Neural progenitor cell (in vitro differentiated cells): Measurements from ENCODE around the gene LIMK2.

ENCODE experiments used
- EZH2 ChIP-seq: fragments of 200-600 bp; sonication (generic); IDR thresholded peaks from 2 replicates; pipeline ENCODE4 v1.6.1; 2017; ENCODE audit warnings: antibody characterized with exemption, mild to moderate bottlenecking, moderate library complexity
- EZH2phosphoT487 ChIP-seq: fragments of 200-600 bp; sonication (generic); IDR thresholded peaks from 2 replicates; pipeline ENCODE4 v1.6.1; 2017; ENCODE audit warnings: antibody characterized with exemption
- TF ChIP-seq, protein P1 (sequence below): fragments of 200-600 bp; sonication (generic); IDR thresholded peaks from 2 replicates; pipeline ENCODE4 v1.5.1; 2017; ENCODE audit warnings: antibody characterized with exemption, mild to moderate bottlenecking

DNA sequence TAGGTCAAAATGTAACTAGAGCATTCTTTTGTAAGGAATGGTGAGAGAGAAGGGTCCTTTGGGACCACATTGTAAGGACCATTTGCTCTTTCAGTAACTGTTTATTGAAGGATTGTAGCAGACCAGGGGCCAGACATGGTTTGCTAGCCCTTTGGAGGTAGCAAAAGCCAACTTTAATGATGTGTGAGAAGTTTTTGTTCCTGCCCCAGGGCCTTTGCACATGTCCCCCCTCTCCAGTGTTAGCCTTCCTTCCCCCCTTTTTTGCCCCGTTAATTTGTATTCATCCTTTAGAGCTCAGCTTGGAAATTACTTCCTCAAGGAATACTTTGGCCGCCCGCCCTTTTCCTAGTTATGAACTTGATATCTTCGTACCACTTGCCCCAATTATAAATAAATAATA lies 9.0 kb downstream of the LIMK2 start:
- TF ChIP-seq, protein P1, sequence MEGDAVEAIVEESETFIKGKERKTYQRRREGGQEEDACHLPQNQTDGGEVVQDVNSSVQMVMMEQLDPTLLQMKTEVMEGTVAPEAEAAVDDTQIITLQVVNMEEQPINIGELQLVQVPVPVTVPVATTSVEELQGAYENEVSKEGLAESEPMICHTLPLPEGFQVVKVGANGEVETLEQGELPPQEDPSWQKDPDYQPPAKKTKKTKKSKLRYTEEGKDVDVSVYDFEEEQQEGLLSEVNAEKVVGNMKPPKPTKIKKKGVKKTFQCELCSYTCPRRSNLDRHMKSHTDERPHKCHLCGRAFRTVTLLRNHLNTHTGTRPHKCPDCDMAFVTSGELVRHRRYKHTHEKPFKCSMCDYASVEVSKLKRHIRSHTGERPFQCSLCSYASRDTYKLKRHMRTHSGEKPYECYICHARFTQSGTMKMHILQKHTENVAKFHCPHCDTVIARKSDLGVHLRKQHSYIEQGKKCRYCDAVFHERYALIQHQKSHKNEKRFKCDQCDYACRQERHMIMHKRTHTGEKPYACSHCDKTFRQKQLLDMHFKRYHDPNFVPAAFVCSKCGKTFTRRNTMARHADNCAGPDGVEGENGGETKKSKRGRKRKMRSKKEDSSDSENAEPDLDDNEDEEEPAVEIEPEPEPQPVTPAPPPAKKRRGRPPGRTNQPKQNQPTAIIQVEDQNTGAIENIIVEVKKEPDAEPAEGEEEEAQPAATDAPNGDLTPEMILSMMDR, result no peak
- TF ChIP-seq EZH2phosphoT487, result no peak
- TF ChIP-seq EZH2, result no peak
